Bladder microvascular endothelial cell (primary cell): Measurements from ENCODE around the gene COL10A1. TPM values are rescaled to one million over a fixed set of nuclear protein-coding genes. Genes with fewer than 3 reads are reported as not detected.

Experiments
- total RNA-seq: library from RNA; depleted of rRNA; stranded (reverse); fragments of >200 nt; gene quantifications from 2 replicates; pipeline ENCODE4 v1.2.3, GENCODE V29; 2014

The COL10A1 gene
- not detected in 2 replicates for total RNA-seq

DNA sequence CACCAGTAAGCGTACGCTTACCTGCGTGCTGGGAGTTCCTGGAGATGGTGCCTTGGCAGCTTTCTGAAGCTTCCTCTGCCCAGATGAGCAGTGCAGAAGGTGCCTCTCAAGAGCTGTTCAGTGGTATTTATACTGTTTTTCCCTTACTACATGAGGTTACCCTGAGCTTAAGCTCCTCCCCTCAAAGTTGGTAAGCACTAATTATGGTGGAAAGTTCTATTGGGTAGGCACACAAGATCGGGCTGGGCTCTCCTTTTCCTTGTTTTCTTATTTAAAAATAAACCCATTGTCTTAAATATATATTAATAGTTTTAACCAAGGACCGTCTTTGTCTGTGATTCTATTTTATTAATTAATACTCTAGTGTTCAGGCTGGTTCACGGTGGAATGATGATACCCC is at the start of gene COL10A1:
TSS of gene COL10A1 (minus strand) at position 101 of the 400 bp plus-strand sequence. CDS start 640 bp downstream, outside the sequence.

DNA sequence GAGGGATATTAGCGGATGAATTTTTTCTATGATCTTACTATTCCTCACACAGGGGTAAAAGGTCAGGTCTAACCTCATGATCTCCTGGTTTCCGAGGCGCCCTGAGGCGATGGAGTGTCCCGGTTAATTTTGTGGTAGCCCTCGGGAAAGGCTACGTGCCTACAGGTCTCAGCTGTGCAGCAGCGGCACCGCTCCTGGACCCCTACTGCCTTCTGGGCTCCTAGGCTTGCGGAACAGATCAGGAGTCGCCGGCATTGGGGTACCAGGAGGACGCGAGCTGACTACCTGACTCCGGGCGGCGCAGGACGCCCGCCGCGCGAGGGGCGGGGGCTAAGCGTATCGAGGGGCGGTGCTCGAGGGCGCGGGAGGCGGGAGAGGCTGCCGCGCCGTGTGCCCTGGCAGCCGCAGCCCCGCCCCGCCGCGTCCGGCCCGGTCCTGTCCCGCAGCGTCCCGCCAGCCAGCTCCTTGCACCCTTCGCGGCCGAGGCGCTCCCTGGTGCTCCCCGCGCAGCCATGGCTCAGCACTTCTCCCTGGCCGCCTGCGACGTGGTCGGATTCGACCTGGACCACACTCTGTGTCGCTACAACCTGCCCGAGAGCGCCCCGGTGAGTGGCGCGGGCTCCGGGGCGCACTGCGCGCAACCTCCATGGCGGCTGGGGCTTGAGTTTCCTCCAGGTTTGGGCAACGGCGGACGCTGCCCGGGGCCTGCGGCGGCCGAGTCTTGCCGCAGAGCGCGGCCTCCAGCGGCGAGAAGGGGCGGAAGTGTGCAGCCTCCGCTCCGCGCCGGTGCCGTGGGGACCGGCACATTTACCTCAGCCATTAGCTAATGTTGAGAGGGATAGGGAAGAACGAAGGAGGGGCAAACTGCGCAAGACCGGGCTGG is 25.3 kb downstream of the COL10A1 start, which contains the start of gene NT5DC1:
TSS of gene NT5DC1 (plus strand) at position 435 of the 883 bp plus-strand sequence. CDS start at position 513, 78 bp downstream.

Other genes starting within 250 kb of the COL10A1 start
- gene FRK, start 65.2 kb downstream of the COL10A1 start, total RNA-seq = under 0.01 and 0.06 TPM in 2 replicates
- gene NT5DC1, start 25.3 kb downstream of the COL10A1 start, total RNA-seq = 4.9 and 5.8 TPM in 2 replicates
- gene TSPYL4, start 127.9 kb upstream of the COL10A1 start, total RNA-seq = 5.7 and 11.0 TPM in 2 replicates
- gene TSPYL1, start 153.8 kb upstream of the COL10A1 start, total RNA-seq = 51.6 and 62.3 TPM in 2 replicates
- gene DSE, start 244.8 kb upstream of the COL10A1 start, total RNA-seq = 10.4 and 20.0 TPM in 2 replicates